ENCODE results near the gene MRFAP1. TPM values are rescaled to one million over a fixed set of nuclear protein-coding genes. Genes with fewer than 3 reads are reported as not detected.
"Not testable (repeated sequence)": the region's sequence is repeated elsewhere in the genome, so short reads cannot be mapped to it uniquely, and the experiment has no call there.

Gene MRFAP1
- total RNA-seq, 1 donor from 2014 or later = 93.8 TPM

DNA sequence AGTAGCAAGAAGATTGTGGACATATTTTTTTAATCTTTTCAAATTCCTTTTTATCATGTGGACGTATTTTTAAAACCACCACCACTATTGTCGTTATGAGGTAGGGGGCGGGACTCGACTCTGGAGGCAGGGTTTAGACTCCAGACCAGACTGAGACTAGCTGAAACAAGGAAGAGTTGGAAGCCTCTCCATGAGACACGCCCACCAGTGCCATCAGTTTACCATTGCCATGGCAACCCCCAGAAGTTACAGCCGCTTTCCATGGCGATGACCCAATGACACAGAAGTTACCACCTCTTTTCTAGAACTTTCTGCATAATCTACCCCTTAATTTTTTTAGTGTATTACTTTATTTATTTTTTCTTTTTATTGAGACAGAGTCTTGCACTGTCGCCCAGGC lies 8.7 kb downstream of the MRFAP1 start:
- DNase-seq (no peak), ATAC-seq (ENCODE audit: low read depth) (no peak)
- no peak overlapping the region for H3K27ac Mint-ChIP-seq
- ChIA-PET CTCF (no interaction called here), POLR2A (no interaction called here)
- no peaks in the 10 kb centered on the region for H3K36me3 Mint-ChIP-seq (ENCODE audit: low read depth)
- intact Hi-C loops (cut with micrococcal nuclease) = no loop called here
- no peak overlapping the region for H3K4me3 Mint-ChIP-seq
- H3K9me3 Mint-ChIP-seq = no peaks in the 10 kb centered on the region
- no peaks in the 10 kb centered on the region for H3K27me3 Mint-ChIP-seq
- no peaks in the 10 kb centered on the region for H3K4me1 Mint-ChIP-seq
- TF ChIP-seq, protein P1, sequence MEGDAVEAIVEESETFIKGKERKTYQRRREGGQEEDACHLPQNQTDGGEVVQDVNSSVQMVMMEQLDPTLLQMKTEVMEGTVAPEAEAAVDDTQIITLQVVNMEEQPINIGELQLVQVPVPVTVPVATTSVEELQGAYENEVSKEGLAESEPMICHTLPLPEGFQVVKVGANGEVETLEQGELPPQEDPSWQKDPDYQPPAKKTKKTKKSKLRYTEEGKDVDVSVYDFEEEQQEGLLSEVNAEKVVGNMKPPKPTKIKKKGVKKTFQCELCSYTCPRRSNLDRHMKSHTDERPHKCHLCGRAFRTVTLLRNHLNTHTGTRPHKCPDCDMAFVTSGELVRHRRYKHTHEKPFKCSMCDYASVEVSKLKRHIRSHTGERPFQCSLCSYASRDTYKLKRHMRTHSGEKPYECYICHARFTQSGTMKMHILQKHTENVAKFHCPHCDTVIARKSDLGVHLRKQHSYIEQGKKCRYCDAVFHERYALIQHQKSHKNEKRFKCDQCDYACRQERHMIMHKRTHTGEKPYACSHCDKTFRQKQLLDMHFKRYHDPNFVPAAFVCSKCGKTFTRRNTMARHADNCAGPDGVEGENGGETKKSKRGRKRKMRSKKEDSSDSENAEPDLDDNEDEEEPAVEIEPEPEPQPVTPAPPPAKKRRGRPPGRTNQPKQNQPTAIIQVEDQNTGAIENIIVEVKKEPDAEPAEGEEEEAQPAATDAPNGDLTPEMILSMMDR (IDR thresholded peaks at IDR 0.05) = no peak

DNA sequence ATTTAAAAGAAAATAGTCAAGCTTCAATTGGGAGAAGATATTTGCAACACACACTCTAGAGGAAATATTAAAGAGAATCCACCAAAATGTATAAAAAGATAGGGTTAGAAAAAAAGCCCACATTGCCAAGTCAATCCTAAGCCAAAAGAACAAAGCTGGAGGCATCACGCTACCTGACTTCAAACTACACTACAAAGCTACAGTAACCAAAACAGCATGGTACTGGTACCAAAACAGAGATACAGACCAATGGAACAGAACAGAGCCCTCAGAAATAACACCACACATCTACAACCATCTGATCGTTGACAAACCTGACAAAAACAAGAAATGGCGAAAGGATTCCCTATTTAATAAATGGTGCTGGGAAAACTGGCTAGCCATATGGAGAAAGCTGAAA lies 13.7 kb downstream of the MRFAP1 start:
- H3K9me3 Mint-ChIP-seq; DNase-seq; H3K4me3 Mint-ChIP-seq; H3K27ac Mint-ChIP-seq; ATAC-seq (ENCODE audit: low read depth); H3K4me1 Mint-ChIP-seq; intact Hi-C loops (cut with micrococcal nuclease); H3K36me3 Mint-ChIP-seq (ENCODE audit: low read depth); H3K27me3 Mint-ChIP-seq; CTCF ChIA-PET: not testable (repeated sequence)
- POLR2A ChIA-PET = interaction anchor here (0.6 to 0.9 kb wide), 2 partner anchors 10 to 14 kb away, joined by 3 to 5 read pairs; partner anchors contain the start of gene MRFAP1

DNA sequence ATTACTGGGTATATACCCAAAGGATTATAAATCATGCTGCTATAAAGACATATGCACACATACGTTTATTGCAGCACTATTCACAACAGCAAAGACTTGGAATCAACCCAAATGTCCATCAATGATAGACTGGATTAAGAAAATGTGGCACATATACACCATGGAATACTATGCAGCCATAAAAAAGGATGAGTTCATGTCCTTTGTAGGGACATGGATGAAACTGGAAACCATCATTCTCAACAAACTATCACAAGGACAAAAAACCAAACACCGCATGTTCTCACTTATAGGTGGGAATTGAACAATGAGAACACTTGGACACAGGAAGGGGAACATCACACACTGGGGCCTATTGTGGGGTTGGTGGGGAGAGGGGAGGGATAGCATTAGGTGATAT lies 14.8 kb downstream of the MRFAP1 start:
- POLR2A ChIA-PET, CTCF ChIA-PET, H3K4me3 Mint-ChIP-seq: not testable (repeated sequence)

DNA sequence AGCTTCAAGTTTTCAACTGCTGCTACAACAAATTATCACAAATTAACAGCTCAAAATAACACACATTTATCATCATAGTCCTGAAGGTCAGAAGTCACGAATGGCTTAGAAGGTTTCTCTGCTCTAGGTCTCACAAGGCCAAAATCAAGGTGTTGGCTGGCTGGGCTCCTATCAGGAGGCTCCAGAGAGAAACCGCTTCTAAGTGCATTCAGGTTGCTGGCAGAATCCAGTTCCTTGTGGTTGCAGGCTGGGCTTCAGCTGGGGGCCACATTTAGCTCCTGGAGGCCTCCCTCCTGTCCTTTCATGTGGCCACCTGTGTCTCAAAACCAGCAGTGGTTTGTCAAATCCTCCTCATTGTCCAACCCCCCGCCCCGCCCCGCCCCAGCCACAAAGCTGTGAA lies 15.4 kb downstream of the MRFAP1 start:
- no peaks in the 10 kb centered on the region for H3K36me3 Mint-ChIP-seq (ENCODE audit: low read depth)
- DNase-seq (no peak), ATAC-seq (ENCODE audit: low read depth) (no peak)
- intact Hi-C loops (cut with micrococcal nuclease) = no loop called here
- no peak overlapping the region for H3K27ac Mint-ChIP-seq
- H3K4me1 Mint-ChIP-seq = peaks cover 3% of the 10 kb centered on the region
- H3K27me3 Mint-ChIP-seq = peaks cover 9% of the 10 kb centered on the region
- TF ChIP-seq, protein P1 (IDR thresholded peaks at IDR 0.05) = no peak
- no peaks in the 10 kb centered on the region for H3K9me3 Mint-ChIP-seq
- CTCF ChIA-PET = interaction anchor here (0.6 kb wide), 1 partner anchor 405 kb away, joined by 3 read pairs; no protein-coding TSS in a partner anchor
- no peak overlapping the region for H3K4me3 Mint-ChIP-seq
- POLR2A ChIA-PET = no interaction called here

More for the DNA sequence above, 14.8 kb downstream of the MRFAP1 start:
- H3K27ac Mint-ChIP-seq; intact Hi-C loops (cut with micrococcal nuclease); H3K4me1 Mint-ChIP-seq; DNase-seq; H3K27me3 Mint-ChIP-seq; H3K36me3 Mint-ChIP-seq (ENCODE audit: low read depth); H3K9me3 Mint-ChIP-seq; ATAC-seq (ENCODE audit: low read depth): not testable (repeated sequence)

DNA sequence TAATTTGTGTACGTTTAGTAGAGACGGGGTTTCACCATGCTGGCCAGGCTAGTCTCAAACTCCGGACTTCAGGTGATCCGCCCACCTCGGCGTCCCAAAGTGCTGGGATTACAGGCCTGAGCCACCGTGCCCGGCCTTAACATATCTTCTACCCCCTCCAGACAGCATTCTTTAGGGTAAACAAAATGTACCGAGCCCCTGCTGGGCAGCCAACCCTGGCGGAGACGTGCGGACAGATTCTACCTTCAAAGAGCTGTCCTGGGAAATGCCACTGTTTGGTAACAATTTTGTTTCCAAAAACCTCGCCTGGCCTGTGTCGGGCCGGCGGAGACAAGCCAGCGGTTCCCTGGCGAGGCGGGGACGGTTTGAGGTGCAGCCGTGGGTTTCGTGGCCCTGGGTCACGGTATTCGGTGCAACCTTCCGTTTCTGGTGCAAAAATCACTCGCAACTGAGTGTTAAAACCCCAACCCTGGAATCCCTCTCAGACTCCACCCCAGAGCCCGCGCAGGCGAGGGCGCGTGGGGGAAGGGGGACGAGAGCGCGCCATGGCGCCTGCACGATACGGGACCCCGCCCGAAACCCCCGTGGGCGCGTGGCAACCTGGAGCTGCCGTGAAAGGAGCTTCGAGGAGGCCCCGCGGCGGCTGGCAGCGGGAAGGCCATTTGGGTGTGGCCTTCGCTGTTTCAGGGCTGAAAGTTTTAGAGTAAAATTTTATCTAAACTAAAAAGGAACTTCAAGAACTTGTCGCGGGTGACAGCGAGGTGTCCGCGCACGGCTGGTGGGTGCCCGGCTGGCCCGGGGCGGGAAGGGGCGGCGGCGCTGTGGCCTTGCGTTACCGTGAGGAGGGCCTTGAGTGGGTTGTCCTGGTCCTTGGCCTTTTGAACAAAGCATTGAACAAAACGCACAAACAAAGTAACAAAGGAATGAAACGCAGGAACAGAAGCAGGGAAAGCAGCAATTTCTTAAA lies 17.0 kb downstream of the MRFAP1 start:
- peaks cover 3% of the 10 kb centered on the region for H3K4me1 Mint-ChIP-seq
- peaks cover 16% of the 10 kb centered on the region for H3K27me3 Mint-ChIP-seq
- POLR2A ChIA-PET = interaction anchor here (1.0 to 3.1 kb wide), 2 partner anchors 16 to 52 kb away, joined by 4 to 29 read pairs; partner anchors contain the start of gene MRFAP1
- CTCF ChIA-PET = no interaction called here
- DNase-seq = no peak
- H3K4me3 Mint-ChIP-seq = no peak overlapping the region
- no peak for ATAC-seq (ENCODE audit: low read depth)
- H3K36me3 Mint-ChIP-seq (ENCODE audit: low read depth) = no peaks in the 10 kb centered on the region
- TF ChIP-seq, protein P1 (IDR thresholded peaks at IDR 0.05) = no peak
- no peaks in the 10 kb centered on the region for H3K9me3 Mint-ChIP-seq
- no peak overlapping the region for H3K27ac Mint-ChIP-seq
- intact Hi-C loops (cut with micrococcal nuclease) = loop anchor here (2.0 kb wide), 1 partner anchor 17 kb away; the partner anchor contains the start of gene MRFAP1

DNA sequence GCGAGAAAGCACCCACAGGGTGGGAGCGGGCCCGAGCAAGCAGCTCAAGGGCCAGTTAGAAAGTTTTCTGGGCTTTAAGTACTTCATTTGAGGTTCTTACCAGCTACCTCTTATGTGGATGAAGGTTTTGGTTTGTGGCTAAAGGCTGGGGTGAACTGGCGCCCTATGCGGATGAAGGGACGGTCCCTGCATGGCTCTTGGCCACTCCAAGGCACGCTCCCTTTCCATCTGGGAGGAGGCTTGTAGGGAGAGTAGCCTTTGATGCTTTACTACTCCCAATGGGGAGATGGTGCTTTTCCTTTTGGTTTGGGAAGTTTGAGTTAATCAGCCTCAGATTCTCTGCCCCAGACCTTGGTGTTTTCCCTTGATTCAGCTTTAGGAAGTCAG lies 17.7 kb downstream of the MRFAP1 start:
- intact Hi-C loops (cut with micrococcal nuclease) = loop anchor here (2.0 kb wide), 1 partner anchor 17 kb away; the partner anchor contains the start of gene MRFAP1
- H3K27me3 Mint-ChIP-seq = peaks cover 18% of the 10 kb centered on the region
- ChIA-PET POLR2A (interaction anchor here (1.0 to 3.1 kb wide), 4 partner anchors 12 to 51 kb away, joined by 3 to 29 read pairs (median 8); partner anchors contain the start of gene MRFAP1), CTCF (no interaction called here)
- H3K9me3 Mint-ChIP-seq = no peaks in the 10 kb centered on the region
- H3K27ac Mint-ChIP-seq = no peak overlapping the region
- ATAC-seq (ENCODE audit: low read depth) = no peak
- no peak for DNase-seq
- H3K36me3 Mint-ChIP-seq (ENCODE audit: low read depth) = no peaks in the 10 kb centered on the region
- H3K4me1 Mint-ChIP-seq = peaks cover 3% of the 10 kb centered on the region
- H3K4me3 Mint-ChIP-seq = peak overlapping the region; percentile 71
- TF ChIP-seq, protein P1 (IDR thresholded peaks at IDR 0.05) = no peak

All from activated B cell treated with CpG ODN at 0.5 μM for 24 hours (primary cell).